Posterior vena cava (tissue), 2 donors: ENCODE data around the gene WDR70. TPM values are rescaled to one million over a fixed set of nuclear protein-coding genes. Genes with fewer than 3 reads are reported as not detected.
"Not testable (repeated sequence)": the region's sequence is repeated elsewhere in the genome, so short reads cannot be mapped to it uniquely, and the experiment has no call there.

Source experiments
- DNase-seq: peaks from one replicate; pipeline ENCODE4 v3.0.0-alpha.2; 2020; ENCODE audit warnings: low spot score
- intact Hi-C, 2 donors: fragments of 100-400 bp; cut with DNase I; formaldehyde crosslinking; loops; one replicate each; pipeline versions ENCODE4 v1.14.1 to v1.14.2; 2022 to 2023
- total RNA-seq, 2 donors: library from RNA; stranded (reverse); fragmentation: NEBNext Ultra II Directional; extraction: Animal tissue kit (Norgen Biotek cat#: 25700); gene quantifications; one replicate each; pipeline ENCODE4 v1.2.1, GENCODE V29; 2021
- donor health status: DM: yes; HTN: yes; CAD: no.
- donor health status: DM: yes; HTN: yes; CAD: no.

WDR70 gene
- total RNA-seq, 2 donors from 2014 or later: 23.2 to 24.8 TPM

DNA sequence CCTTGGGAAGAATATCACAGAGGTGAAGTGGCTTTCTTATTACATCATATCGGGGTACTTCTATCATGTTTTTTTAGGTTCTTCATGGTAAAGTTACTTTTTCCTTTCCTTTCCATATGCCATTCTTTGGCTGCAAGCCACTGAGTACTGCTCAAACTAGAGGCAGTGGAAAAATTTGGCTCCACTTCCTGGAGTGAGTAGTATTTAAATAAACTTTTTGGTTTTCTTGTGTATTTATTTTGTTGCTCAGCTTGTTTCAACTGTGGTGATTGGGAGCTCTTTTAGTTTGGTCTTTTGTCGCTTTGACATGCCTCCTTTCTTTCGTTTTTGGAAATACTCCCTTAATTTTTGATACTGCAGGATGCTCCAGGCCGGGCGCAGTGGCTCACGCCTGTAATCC lies 69.8 kb downstream of the WDR70 start:
- intact Hi-C loops: no loop called here

GRCh38 chr5:37451991-37452390 lies 72.9 kb downstream of the WDR70 start:
- DNase-seq, intact Hi-C loops: not testable (repeated sequence)

More for the DNA sequence above, 69.8 kb downstream of the WDR70 start:
- DNase-seq: no peak

DNA sequence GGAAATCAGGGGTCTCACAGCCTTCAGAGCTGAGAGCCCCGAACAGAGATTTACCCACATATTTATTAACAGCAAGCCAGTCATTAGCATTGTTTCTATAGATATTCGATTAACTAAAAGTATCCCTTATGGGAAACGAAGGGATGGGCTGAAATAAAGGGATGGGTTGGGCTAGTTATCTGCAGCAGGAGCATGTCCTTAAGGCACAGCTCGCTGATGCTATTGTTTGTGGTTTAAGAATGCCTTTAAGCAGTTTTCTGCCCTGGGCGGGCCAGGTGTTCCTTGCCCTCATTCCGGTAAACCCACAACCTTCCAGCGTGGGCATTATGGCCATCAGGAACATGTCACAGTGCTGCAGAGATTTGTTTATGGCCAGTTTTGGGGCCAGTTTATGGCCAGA lies 74.1 kb downstream of the WDR70 start:
- DNase-seq, intact Hi-C loops: not testable (repeated sequence)

DNA sequence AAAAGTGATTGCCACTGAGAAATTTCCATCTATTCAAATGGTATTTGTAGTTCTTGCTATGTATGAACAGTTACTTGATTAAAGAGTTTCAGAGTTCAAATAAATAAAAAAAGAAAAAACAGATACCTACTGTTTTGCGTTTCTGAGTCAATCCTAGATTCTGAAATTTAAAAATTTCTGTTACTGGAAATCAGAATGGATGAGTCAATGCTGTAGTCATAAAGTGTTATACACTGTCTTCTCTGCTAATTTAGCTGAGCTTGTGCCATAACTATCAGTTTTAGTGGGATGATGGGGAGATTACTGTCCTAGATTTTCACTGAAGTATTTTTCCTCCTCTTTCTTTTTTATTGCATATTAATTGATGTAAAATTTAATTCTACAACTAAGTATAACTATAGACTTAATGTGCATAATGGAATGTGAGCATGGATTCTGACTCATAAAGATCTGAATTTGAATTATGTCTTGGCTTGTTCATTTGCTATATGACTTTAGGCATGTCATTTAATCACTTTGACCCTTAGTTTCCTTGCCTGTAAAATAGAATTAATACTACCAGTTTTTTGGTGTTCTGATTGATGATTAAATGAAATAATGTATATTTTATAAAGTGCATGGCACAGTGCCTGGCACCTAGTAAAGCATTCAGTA lies 75.4 kb downstream of the WDR70 start:
- DNase-seq, intact Hi-C loops: not testable (repeated sequence)

GRCh38 chr5:37463191-37464051 lies 84.3 kb downstream of the WDR70 start:
- DNase-seq, intact Hi-C loops: not testable (repeated sequence)

DNA sequence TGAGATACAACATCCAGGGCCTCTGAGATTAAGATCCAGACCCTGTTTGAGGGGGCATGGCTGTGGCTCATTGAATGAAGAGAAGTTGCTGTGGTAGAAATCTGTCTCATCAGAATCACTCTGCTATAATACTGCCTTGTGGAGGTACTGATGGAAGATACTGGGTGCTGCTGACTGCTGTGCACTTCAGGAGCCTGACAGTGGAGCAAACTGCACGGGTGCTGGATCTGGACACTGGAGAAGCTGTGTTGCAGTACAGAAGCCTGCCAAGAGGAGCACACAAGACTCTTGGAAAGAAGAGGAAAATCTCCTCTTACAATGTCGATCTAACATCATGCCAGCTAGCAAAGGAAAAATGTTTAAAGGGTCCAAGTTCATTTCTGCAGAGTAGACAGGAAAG lies 85.5 kb downstream of the WDR70 start:
- intact Hi-C loops, DNase-seq: not testable (repeated sequence)

DNA sequence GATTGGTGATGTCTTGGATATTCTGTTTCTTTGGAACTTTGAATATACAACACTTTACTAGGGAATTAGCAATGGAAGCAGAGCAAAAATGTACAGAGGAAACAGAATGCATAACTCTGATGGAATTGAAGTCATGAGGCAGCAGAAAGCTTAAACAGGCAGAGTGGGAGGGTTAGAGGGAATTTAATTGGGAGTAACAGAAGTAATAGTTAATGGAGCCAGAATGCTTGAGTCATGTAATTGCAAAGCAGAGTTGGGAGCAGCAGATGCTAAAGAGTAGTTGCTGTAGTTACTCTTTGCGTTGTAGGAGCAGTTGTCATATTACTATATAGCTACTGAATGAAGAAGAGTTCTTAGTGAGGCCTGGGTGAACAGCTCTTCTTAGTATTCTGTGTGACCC lies 90.3 kb downstream of the WDR70 start:
- DNase-seq, intact Hi-C loops: not testable (repeated sequence)

DNA sequence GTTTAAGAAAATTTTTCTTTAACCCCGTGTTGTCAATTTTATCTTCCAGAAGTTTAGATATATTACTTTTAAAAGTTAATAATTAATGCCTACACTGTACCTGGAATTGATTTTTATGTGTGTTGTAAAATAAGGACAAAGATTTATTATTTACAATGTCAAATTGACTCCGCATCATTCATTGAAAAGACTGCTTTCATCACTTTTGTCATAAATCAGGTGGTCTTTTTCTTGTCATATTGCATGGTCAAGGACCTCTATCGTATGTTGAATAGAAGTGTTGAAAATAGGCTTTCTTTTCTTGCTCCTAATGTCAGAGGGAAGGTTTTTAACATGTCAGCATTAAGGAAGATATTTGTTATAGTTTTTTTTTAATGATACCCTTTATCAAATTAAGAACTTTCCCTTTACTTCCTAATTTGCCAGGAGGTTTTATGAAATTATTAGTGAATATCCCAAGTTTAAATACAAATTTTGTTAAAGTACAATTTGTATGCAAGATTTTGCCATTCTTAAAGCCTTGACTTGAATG lies 92.6 kb downstream of the WDR70 start:
- DNase-seq: no peak
- intact Hi-C loops: no loop called here

DNA sequence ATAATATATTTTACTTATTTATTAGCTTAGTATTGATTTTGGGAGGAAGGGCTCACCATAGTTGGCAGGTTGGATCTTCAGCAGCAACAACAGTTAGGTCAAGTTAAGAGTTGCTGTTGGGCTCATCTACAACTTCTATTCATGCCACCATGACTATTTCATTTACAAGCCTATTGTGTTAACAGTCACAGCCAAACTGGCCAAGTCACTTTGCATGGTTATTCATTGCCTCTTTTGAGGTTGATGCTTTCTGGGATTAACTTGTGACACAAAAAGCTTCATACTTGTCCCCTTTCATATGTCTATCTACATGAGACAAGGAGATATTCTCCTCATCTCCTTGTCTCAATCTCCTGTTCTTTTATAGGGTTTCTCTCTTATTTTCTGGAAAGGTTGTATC lies 98.3 kb downstream of the WDR70 start:
- intact Hi-C loops: no loop called here

GRCh38 chr5:37478121-37478894 lies 99.2 kb downstream of the WDR70 start:
- DNase-seq: no peak

More for the DNA sequence above, 98.3 kb downstream of the WDR70 start:
- DNase-seq: no peak

GRCh38 chr5:37481395-37481794 lies 102.3 kb downstream of the WDR70 start:
- DNase-seq, intact Hi-C loops: not testable (repeated sequence)

More at GRCh38 chr5:37478121-37478894, 99.2 kb downstream of the WDR70 start:
- intact Hi-C loops: no loop called here

GRCh38 chr5:37490120-37490810 lies 111.1 kb downstream of the WDR70 start:
- no peak for DNase-seq
- intact Hi-C loops: no loop called here

- no peak for DNase-seq
- intact Hi-C loops: no loop called here
These were observed 111.8 kb downstream of the WDR70 start for GRCh38 chr5:37490931-37491330.

DNA sequence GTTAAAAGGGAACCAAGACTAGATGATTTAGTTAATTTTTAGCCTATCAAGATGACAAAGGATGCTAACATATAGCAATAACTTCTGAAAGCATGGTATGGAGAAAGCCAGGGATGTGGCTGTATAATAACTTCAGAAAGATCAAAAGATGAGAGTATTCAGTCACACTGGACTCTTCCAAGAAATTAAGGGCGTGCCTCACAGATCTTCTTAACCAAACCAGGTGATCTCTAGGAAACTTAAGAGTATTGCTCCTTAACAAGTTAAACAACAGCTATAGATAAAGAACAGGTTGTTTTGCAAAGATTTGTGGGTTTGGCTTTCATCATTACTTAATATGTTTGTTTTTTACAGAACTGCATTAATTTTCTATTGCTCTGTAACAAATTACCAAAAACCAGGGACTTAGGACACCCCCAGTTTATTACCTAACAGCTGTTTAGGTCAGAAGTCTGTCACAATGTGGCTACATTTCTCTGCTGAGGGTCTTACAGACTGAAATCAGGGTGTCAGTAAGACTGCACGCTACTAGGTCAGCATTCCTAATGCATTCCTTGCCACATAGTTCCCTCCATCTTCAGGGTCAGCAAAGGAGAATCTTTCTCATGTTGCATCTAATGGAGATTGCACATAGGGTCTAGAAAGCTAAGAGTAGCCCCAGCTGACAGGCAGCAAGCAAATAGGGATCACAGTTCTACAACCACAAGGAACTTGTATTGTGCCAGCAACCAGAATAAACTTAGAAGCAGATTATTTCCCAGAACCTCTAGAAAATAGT lies 113.8 kb downstream of the WDR70 start:
- DNase-seq: no peak
- intact Hi-C loops: no loop called here

DNA sequence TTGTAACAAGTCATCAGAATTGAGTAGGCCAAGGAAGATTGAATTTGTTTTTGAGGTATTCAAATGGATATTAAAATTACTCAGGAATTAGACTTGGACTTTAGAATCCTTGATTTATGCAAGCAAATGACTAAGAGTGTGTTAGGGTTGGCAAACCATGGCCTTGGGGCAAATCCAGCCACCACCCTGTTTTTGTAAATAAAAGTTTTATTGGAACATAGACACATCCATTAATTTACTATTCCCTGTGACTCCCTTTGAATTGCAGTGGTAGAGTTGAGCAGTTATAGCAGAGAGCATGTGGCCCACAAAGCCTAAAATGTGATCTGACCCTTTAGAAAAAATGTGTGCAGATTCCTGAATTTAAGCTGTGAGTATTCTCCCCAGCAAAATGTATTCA lies 115.6 kb downstream of the WDR70 start:
- no peak for DNase-seq
- intact Hi-C loops: no loop called here

DNA sequence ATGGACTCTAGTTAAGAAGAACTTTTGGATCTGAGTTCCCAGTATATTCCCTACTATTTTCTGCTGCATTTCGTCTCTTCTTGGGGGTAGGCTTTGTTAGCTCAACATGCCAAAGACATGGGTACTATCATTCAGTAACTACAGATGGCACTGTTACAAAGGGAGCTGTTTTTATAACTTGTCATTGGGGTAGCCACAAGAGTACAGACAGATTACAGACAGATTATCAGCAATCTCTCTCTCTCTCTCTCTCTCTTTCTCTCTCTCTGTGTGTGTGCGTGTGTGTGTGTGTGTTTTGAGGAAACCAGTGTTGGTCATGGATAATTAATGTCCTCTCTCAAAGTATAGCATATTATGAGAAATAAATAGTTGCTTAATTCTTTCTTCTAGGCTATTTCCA lies 116.1 kb downstream of the WDR70 start:
- DNase-seq: no peak
- intact Hi-C loops: no loop called here

- DNase-seq: no peak
- intact Hi-C loops: no loop called here
These were observed 116.7 kb downstream of the WDR70 start for GRCh38 chr5:37495668-37496347.
